GM21360 (cell line): ENCODE results near the gene SH3RF3.

ENCODE experiments used
- ATAC-seq: cut with Tn5 transposase; IDR thresholded peaks from one replicate; pipeline ENCODE4 v1.9.1; 2021; ENCODE audit warnings: mild to moderate bottlenecking, moderate library complexity; ENCODE audit not compliant: unreplicated experiment

SH3RF3 gene

GRCh38 chr2:109176928-109177327 is 47.9 kb downstream of the SH3RF3 start:
- no peak for ATAC-seq

GRCh38 chr2:109177635-109178034 is 48.6 kb downstream of the SH3RF3 start:
- ATAC-seq, result no peak

GRCh38 chr2:109178968-109179367 is 50.0 kb downstream of the SH3RF3 start:
- ATAC-seq, result no peak

- no peak for ATAC-seq
Measured at GRCh38 chr2:109180786-109181185, 51.8 kb downstream of the SH3RF3 start.

- no peak for ATAC-seq
Measured at GRCh38 chr2:109182426-109182825, 53.4 kb downstream of the SH3RF3 start.

GRCh38 chr2:109183871-109184270 is 54.9 kb downstream of the SH3RF3 start:
- no peak for ATAC-seq

- ATAC-seq, result no peak
Measured at GRCh38 chr2:109184368-109184767, 55.4 kb downstream of the SH3RF3 start.

- no peak for ATAC-seq
Measured at GRCh38 chr2:109185338-109185737, 56.3 kb downstream of the SH3RF3 start.

GRCh38 chr2:109185821-109186570 is 57.0 kb downstream of the SH3RF3 start:
- no peak for ATAC-seq

GRCh38 chr2:109186656-109187250 is 57.7 kb downstream of the SH3RF3 start:
- ATAC-seq, result no peak

GRCh38 chr2:109187711-109188495 is 58.9 kb downstream of the SH3RF3 start:
- no peak for ATAC-seq

- ATAC-seq, result no peak
Measured at GRCh38 chr2:109188496-109188890, 59.5 kb downstream of the SH3RF3 start.

- no peak for ATAC-seq
Measured at GRCh38 chr2:109188898-109189297, 59.9 kb downstream of the SH3RF3 start.

GRCh38 chr2:109189751-109190150 is 60.7 kb downstream of the SH3RF3 start:
- ATAC-seq, result no peak

GRCh38 chr2:109193807-109194619 is 65.0 kb downstream of the SH3RF3 start:
- no peak for ATAC-seq

- ATAC-seq, result no peak
Measured at GRCh38 chr2:109194620-109194937, 65.6 kb downstream of the SH3RF3 start.

- no peak for ATAC-seq
Measured at GRCh38 chr2:109195193-109196045, 66.4 kb downstream of the SH3RF3 start.

GRCh38 chr2:109196081-109196875 is 67.3 kb downstream of the SH3RF3 start:
- ATAC-seq, result no peak
